Chondrocyte (in vitro differentiated cells): Measurements from ENCODE around the gene MTFMT. TPM values are rescaled to one million over a fixed set of nuclear protein-coding genes. Genes with fewer than 3 reads are reported as not detected.

Experiments
- DNase-seq: peaks from one replicate; pipeline ENCODE4 v3.0.0; 2021; ENCODE audit warnings: mixed read lengths, low spot score
- H3K27ac Mint-ChIP-seq: one replicate; pipeline ENCODE4 v1.8.0; 2021; ENCODE audit warnings: mild to moderate bottlenecking, moderate library complexity, mixed read lengths; ENCODE audit not compliant: unreplicated experiment
- H3K27me3 Mint-ChIP-seq: 2 replicates; pipeline ENCODE4 v1.8.0; 2021; ENCODE audit warnings: low read depth, mixed read lengths
- H3K36me3 Mint-ChIP-seq: 2 replicates; pipeline ENCODE4 v1.8.0; 2021; ENCODE audit warnings: low read depth, mixed read lengths
- H3K4me1 Mint-ChIP-seq: 2 replicates; pipeline ENCODE4 v1.8.0; 2021; ENCODE audit warnings: low read depth, mild to moderate bottlenecking, mixed read lengths
- H3K4me3 Mint-ChIP-seq: one replicate; pipeline ENCODE4 v1.8.0; 2021; ENCODE audit warnings: mild to moderate bottlenecking, moderate library complexity, mixed read lengths; ENCODE audit not compliant: unreplicated experiment
- H3K9me3 Mint-ChIP-seq: 2 replicates; pipeline ENCODE4 v1.8.0; 2021; ENCODE audit warnings: low read depth, mixed read lengths
- CTCF ChIP-seq: fragments of 200-600 bp; sonication (generic); IDR thresholded peaks from 2 replicates; pipeline ENCODE4 v1.5.0; 2021; ENCODE audit warnings: antibody characterized with exemption, mild to moderate bottlenecking, moderate library complexity
- total RNA-seq: library from RNA; stranded (reverse); gene quantifications from 3 replicates; pipeline ENCODE4 v1.2.1, GENCODE V29; 2021

Gene MTFMT
- total RNA-seq, 1 donor from 2014 or later, result 13.4 TPM

GRCh38 chr15:65068403-65068788 lies 39.0 kb upstream of the MTFMT start:
- TF ChIP-seq CTCF, result no peak
- Mint-ChIP-seq H3K36me3 (no peaks in the 10 kb centered on the region), H3K27me3 (no peaks in the 10 kb centered on the region), H3K4me3 (peak overlapping the region; percentile 48), H3K9me3 (no peaks in the 10 kb centered on the region), H3K4me1 (peaks cover 68% of the 10 kb centered on the region), H3K27ac (peak overlapping the region; percentile 38)
- DNase-seq, result no peak

GRCh38 chr15:65067645-65068402 lies 38.4 kb upstream of the MTFMT start, which contains the start of gene RASL12:
RASL12 (minus strand) TSS chr15:65067991; CDS start chr15:65067835, 156 bp downstream.
- no peak for TF ChIP-seq CTCF
- Mint-ChIP-seq H3K4me1 (peaks cover 74% of the 10 kb centered on the region), H3K36me3 (no peaks in the 10 kb centered on the region), H3K4me3 (peak within 1 kb of the TSS; percentile 78), H3K9me3 (no peaks in the 10 kb centered on the region), H3K27ac (peak within 1 kb of the TSS; percentile 77), H3K27me3 (no peaks in the 10 kb centered on the region)
- no peak for DNase-seq

- Mint-ChIP-seq H3K27ac (peak overlapping the region; percentile 77), H3K36me3 (no peaks in the 10 kb centered on the region), H3K9me3 (no peaks in the 10 kb centered on the region), H3K27me3 (no peaks in the 10 kb centered on the region), H3K4me3 (peak overlapping the region; percentile 78), H3K4me1 (peaks cover 77% of the 10 kb centered on the region)
- TF ChIP-seq CTCF, result no peak
- DNase-seq, result no peak
Observed at GRCh38 chr15:65067317-65067644, 37.8 kb upstream of the MTFMT start.

- Mint-ChIP-seq H3K27ac (peak overlapping the region; percentile 77), H3K9me3 (no peaks in the 10 kb centered on the region), H3K4me3 (peak overlapping the region; percentile 78), H3K27me3 (no peaks in the 10 kb centered on the region), H3K4me1 (peaks cover 75% of the 10 kb centered on the region), H3K36me3 (no peaks in the 10 kb centered on the region)
- TF ChIP-seq CTCF, result no peak
- no peak for DNase-seq
Observed at GRCh38 chr15:65066635-65067316, 37.3 kb upstream of the MTFMT start.

GRCh38 chr15:65066001-65066634 lies 36.7 kb upstream of the MTFMT start:
- TF ChIP-seq CTCF, result no peak
- DNase-seq, result no peak
- Mint-ChIP-seq H3K4me1 (peaks cover 74% of the 10 kb centered on the region), H3K9me3 (no peaks in the 10 kb centered on the region), H3K27ac (peak overlapping the region; percentile 70), H3K27me3 (no peaks in the 10 kb centered on the region), H3K4me3 (peak overlapping the region; percentile 78), H3K36me3 (no peaks in the 10 kb centered on the region)
